HUES48 (cell line): ENCODE results near the gene SORCS3.

ENCODE experiments used
- H3K27ac ChIP-seq: one replicate; pipeline ENCODE4 v1.7.0; 2013; ENCODE audit warnings: low read depth, low read length, inconsistent platforms
- H3K27me3 ChIP-seq: 2 replicates; pipeline ENCODE4 v1.6.1; 2013; ENCODE audit warnings: mild to moderate bottlenecking, low read length; ENCODE audit not compliant: control insufficient read depth, insufficient read depth
- H3K36me3 ChIP-seq: 2 replicates; pipeline ENCODE4 v1.6.1; 2013; ENCODE audit warnings: low read length; ENCODE audit not compliant: control insufficient read depth, insufficient read depth
- H3K4me1 ChIP-seq: 2 replicates; pipeline ENCODE4 v1.6.1; 2013; ENCODE audit warnings: mild to moderate bottlenecking, low read length; ENCODE audit not compliant: control insufficient read depth, insufficient read depth
- H3K4me3 ChIP-seq: 2 replicates; pipeline ENCODE4 v1.5.1; 2013; ENCODE audit warnings: mild to moderate bottlenecking, low read depth, low read length
- H3K9ac ChIP-seq: 2 replicates; pipeline ENCODE4 v1.6.1; 2013; ENCODE audit warnings: mild to moderate bottlenecking, low read depth, low read length, moderate library complexity
- H3K9me3 ChIP-seq: 2 replicates; pipeline ENCODE4 v1.6.1; 2013; ENCODE audit warnings: low read length; ENCODE audit not compliant: control insufficient read depth, insufficient read depth

The SORCS3 gene

DNA sequence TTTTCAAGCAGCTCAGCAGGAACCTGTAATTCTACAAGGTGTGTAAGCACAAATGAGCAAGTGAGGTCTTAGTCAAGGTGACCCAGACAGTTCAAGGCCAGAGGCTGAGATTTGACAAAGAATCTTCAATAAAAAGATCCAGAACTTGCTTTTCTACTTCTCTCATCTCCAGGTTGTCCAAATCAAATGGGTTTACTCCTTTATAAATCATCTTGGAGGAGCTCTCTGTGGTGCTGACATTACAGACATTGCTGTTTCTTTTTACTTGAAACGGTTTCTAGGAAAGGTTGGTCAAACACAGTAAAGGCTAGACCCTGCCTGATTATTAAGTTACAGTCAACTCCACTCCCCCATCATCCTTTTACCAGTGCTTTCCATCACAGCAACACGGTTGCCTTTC, 504.6 kb downstream of the SORCS3 start:
- no peak overlapping the region for H3K4me3 ChIP-seq
- H3K27me3 ChIP-seq, result no peaks in the 10 kb centered on the region
- no peak overlapping the region for H3K9ac ChIP-seq
- no peaks in the 10 kb centered on the region for H3K4me1 ChIP-seq
- no peak overlapping the region for H3K27ac ChIP-seq
- H3K36me3 ChIP-seq, result no peaks in the 10 kb centered on the region
- no peaks in the 10 kb centered on the region for H3K9me3 ChIP-seq

- H3K27ac ChIP-seq, result no peak overlapping the region
Observed at GRCh38 chr10:105146436-105146835, 505.3 kb downstream of the SORCS3 start.

DNA sequence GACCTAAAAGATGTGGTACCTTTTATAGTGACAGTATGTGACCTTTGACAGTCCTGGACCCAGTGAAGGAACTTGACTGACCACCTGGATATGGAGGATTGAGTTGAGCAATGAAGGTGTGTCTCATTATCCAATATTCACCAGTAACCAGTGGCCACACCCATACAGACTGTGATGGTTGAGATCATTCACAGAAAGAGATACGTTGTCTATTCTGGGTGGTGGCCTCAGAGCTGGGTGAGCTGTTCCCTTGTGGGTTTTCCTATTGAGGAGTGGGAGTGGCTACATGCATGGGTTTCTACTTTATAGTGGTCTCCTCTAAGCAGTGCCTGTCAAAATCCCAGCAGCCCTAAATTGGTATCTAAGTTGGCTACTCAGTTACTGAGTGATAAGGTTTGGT, 507.4 kb downstream of the SORCS3 start:
- no peaks in the 10 kb centered on the region for H3K27me3 ChIP-seq
- H3K4me3 ChIP-seq, result no peak overlapping the region
- no peaks in the 10 kb centered on the region for H3K4me1 ChIP-seq
- no peaks in the 10 kb centered on the region for H3K9me3 ChIP-seq
- no peak overlapping the region for H3K9ac ChIP-seq
- H3K27ac ChIP-seq, result no peak overlapping the region
- H3K36me3 ChIP-seq, result no peaks in the 10 kb centered on the region

More at GRCh38 chr10:105146436-105146835, 505.3 kb downstream of the SORCS3 start:
- Histone ChIP-seq H3K36me3 (no peaks in the 10 kb centered on the region), H3K9me3 (no peaks in the 10 kb centered on the region), H3K9ac (no peak overlapping the region), H3K4me1 (no peaks in the 10 kb centered on the region), H3K4me3 (no peak overlapping the region), H3K27me3 (no peaks in the 10 kb centered on the region)

GRCh38 chr10:105148921-105149320, 507.8 kb downstream of the SORCS3 start:
- no peak overlapping the region for H3K4me3 ChIP-seq

GRCh38 chr10:105149371-105149891, 508.3 kb downstream of the SORCS3 start:
- no peaks in the 10 kb centered on the region for H3K36me3 ChIP-seq
- H3K4me1 ChIP-seq, result no peaks in the 10 kb centered on the region
- no peak overlapping the region for H3K9ac ChIP-seq
- H3K27ac ChIP-seq, result no peak overlapping the region
- no peak overlapping the region for H3K4me3 ChIP-seq
- H3K27me3 ChIP-seq, result no peaks in the 10 kb centered on the region
- H3K9me3 ChIP-seq, result no peaks in the 10 kb centered on the region

More at GRCh38 chr10:105148921-105149320, 507.8 kb downstream of the SORCS3 start:
- H3K4me1 ChIP-seq, result no peaks in the 10 kb centered on the region
- no peak overlapping the region for H3K9ac ChIP-seq
- H3K27ac ChIP-seq, result no peak overlapping the region
- H3K36me3 ChIP-seq, result no peaks in the 10 kb centered on the region
- no peaks in the 10 kb centered on the region for H3K27me3 ChIP-seq
- H3K9me3 ChIP-seq, result no peaks in the 10 kb centered on the region

DNA sequence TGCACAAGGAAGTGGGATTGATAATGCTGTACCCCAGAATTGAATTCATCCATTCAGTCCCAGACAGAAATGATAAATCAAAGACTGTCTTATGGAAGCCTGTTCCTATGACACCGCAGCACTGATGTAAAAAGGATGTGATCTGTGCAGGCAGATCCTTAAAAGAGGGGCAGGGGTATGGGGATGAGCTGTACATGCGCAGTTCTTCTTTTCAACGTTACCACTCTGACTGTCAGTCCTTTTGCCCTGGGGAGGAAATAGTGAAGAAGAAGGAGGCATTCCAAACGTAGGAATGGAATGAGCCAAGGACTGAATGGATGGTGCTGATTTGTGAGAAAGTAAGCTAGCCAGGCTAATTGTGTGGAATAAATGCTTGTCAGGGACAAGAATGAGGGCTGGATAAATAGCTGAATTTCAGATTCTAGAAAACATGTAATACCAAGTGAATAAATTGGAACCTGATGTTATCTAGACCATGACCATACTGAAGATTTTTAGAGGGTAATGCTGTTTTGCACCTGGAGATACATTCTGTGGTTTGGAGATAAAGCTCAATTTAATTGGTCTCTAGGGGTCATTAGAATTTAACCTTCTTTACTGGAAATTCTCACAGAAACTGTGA, 509.3 kb downstream of the SORCS3 start:
- no peaks in the 10 kb centered on the region for H3K27me3 ChIP-seq
- no peaks in the 10 kb centered on the region for H3K9me3 ChIP-seq
- no peaks in the 10 kb centered on the region for H3K4me1 ChIP-seq
- H3K4me3 ChIP-seq, result no peak overlapping the region
- no peaks in the 10 kb centered on the region for H3K36me3 ChIP-seq
- H3K27ac ChIP-seq, result no peak overlapping the region
- H3K9ac ChIP-seq, result no peak overlapping the region

DNA sequence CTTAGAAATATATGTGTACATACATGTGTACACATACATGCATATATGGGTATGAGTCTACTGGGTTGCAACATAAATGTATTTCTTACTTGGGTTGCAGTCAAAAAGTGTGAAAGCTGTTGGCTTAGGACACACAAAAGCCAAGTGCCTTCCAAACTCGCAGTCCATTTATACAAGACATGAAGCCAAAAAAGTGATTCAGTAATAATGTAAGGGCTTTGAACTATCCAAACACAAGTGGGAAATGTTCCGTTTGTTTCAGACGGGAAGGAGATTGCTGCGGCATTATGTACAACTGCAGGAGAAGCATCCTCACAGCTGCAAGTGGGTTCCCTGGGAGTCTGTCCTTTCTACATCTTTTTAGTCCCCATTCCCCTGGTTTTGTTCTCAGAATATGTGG, 513.6 kb downstream of the SORCS3 start:
- no peak overlapping the region for H3K27ac ChIP-seq
- H3K9ac ChIP-seq, result no peak overlapping the region
- H3K4me3 ChIP-seq, result no peak overlapping the region
- no peaks in the 10 kb centered on the region for H3K27me3 ChIP-seq
- no peaks in the 10 kb centered on the region for H3K9me3 ChIP-seq
- H3K4me1 ChIP-seq, result no peaks in the 10 kb centered on the region
- H3K36me3 ChIP-seq, result no peaks in the 10 kb centered on the region

GRCh38 chr10:105159268-105159667, 518.2 kb downstream of the SORCS3 start:
- H3K36me3 ChIP-seq, result no peaks in the 10 kb centered on the region
- H3K4me1 ChIP-seq, result no peaks in the 10 kb centered on the region
- H3K9me3 ChIP-seq, result no peaks in the 10 kb centered on the region
- H3K27ac ChIP-seq, result no peak overlapping the region
- H3K9ac ChIP-seq, result no peak overlapping the region
- no peak overlapping the region for H3K4me3 ChIP-seq
- H3K27me3 ChIP-seq, result no peaks in the 10 kb centered on the region

- Histone ChIP-seq H3K9ac (no peak overlapping the region), H3K27me3 (no peaks in the 10 kb centered on the region), H3K4me3 (no peak overlapping the region), H3K36me3 (no peaks in the 10 kb centered on the region), H3K9me3 (no peaks in the 10 kb centered on the region), H3K27ac (no peak overlapping the region), H3K4me1 (no peaks in the 10 kb centered on the region)
Observed at GRCh38 chr10:105161149-105161548, 520.1 kb downstream of the SORCS3 start.

- no peaks in the 10 kb centered on the region for H3K36me3 ChIP-seq
- no peak overlapping the region for H3K27ac ChIP-seq
- no peak overlapping the region for H3K4me3 ChIP-seq
- no peaks in the 10 kb centered on the region for H3K27me3 ChIP-seq
- H3K4me1 ChIP-seq, result no peaks in the 10 kb centered on the region
- no peaks in the 10 kb centered on the region for H3K9me3 ChIP-seq
- no peak overlapping the region for H3K9ac ChIP-seq
Observed at GRCh38 chr10:105161767-105162166, 520.7 kb downstream of the SORCS3 start.

DNA sequence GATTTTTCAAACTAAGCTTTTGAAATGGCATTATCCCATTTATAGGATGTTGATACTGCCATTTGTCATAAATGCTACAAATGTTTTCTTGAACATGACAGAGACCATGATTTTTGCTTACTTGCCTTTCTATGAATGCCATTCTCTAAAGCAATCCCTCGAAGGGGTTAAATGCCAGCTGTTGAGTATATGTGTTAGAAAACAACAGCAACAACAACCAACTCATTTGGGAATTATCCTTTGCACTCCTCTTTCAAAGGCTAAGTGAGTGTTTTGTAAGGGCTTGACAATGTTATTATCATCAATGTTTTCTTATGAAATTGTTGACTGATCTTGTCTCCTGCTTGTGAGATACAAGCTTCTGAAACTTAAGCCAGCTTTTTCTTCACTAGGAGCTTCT, 529.4 kb downstream of the SORCS3 start:
- no peak overlapping the region for H3K27ac ChIP-seq
- H3K27me3 ChIP-seq, result no peaks in the 10 kb centered on the region
- no peak overlapping the region for H3K9ac ChIP-seq
- no peaks in the 10 kb centered on the region for H3K4me1 ChIP-seq
- no peak overlapping the region for H3K4me3 ChIP-seq
- H3K9me3 ChIP-seq, result no peaks in the 10 kb centered on the region
- no peaks in the 10 kb centered on the region for H3K36me3 ChIP-seq
